DOHH2 (cell line): ENCODE data around the gene ZG16.

Source experiments
- CTCF ChIP-seq: fragments of 200-600 bp; sonication (generic); IDR thresholded peaks from one replicate; pipeline ENCODE4 v1.5.1; 2014; ENCODE audit warnings: antibody characterized with exemption, mild to moderate bottlenecking, low read depth, low read length; ENCODE audit not compliant: poor library complexity, severe bottlenecking
- EZH2phosphoT487 ChIP-seq: fragments of 200-600 bp; sonication (generic); IDR thresholded peaks from 2 replicates; pipeline ENCODE4 v1.6.1; 2017; ENCODE audit warnings: borderline replicate concordance, mild to moderate bottlenecking, antibody characterized with exemption, low read length, moderate library complexity, mixed read lengths

- TF ChIP-seq CTCF (no peak), EZH2phosphoT487 (no peak)
Observed at GRCh38 chr16:29804020-29804419, 26.0 kb downstream of the ZG16 start.
